Kidney glomerular epithelial cell (primary cell): Measurements from ENCODE around the gene GAGE1.
"Not testable (repeated sequence)": the region's sequence is repeated elsewhere in the genome, so short reads cannot be mapped to it uniquely, and the experiment has no call there.

Source experiments
- DNase-seq: peaks from one replicate; lab custom pipeline; 2025; lab: John Stamatoyannopoulos, UW

Gene GAGE1, protein sequence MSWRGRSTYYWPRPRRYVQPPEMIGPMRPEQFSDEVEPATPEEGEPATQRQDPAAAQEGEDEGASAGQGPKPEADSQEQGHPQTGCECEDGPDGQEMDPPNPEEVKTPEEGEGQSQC

GRCh38 chrX:49598720-49599119 lies at the start of gene GAGE1:
TSS of gene GAGE1 (plus strand) at chrX:49599020. CDS start at chrX:49600175, 1,155 bp downstream.
- not testable (repeated sequence) for DNase-seq

GRCh38 chrX:49550989-49551388 lies 47.8 kb upstream of the GAGE1 start, which contains the start of gene GAGE12E:
TSS of gene GAGE12E (plus strand) at chrX:49551289. CDS start at chrX:49552444, 1,155 bp downstream.
- not testable (repeated sequence) for DNase-seq

DNA sequence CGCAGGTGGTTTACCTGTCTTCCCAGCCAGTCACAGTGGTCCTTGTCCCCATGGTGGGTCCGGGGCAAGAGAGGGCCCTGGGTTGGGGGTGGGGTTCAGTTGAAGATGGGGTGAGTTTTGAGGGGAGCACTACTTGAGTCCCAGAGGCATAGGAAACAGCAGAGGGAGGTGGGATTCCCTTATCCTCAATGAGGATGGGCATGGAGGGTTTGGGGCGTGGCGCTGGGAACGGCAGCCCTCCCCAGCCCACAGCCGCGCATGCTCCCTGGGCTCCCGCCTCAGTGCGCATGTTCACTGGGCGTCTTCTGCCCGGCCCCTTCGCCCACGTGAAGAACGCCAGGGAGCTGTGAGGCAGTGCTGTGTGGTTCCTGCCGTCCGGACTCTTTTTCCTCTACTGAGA lies 38.3 kb upstream of the GAGE1 start, which contains the start of gene GAGE12F:
GAGE12F (plus strand) TSS at position 301 of the 400 bp plus-strand sequence. CDS start 1,155 bp downstream, outside the sequence.
- DNase-seq: not testable (repeated sequence)

- DNase-seq: not testable (repeated sequence)
Measured at GRCh38 chrX:49568728-49569127, 30.1 kb upstream of the GAGE1 start.

- not testable (repeated sequence) for DNase-seq
Measured at GRCh38 chrX:49569152-49569551, 29.7 kb upstream of the GAGE1 start.

DNA sequence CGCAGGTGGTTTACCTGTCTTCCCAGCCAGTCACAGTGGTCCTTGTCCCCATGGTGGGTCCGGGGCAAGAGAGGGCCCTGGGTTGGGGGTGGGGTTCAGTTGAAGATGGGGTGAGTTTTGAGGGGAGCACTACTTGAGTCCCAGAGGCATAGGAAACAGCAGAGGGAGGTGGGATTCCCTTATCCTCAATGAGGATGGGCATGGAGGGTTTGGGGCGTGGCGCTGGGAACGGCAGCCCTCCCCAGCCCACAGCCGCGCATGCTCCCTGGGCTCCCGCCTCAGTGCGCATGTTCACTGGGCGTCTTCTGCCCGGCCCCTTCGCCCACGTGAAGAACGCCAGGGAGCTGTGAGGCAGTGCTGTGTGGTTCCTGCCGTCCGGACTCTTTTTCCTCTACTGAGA lies 28.7 kb upstream of the GAGE1 start, which contains the start of gene GAGE12G:
GAGE12G (plus strand) TSS at position 301 of the 400 bp plus-strand sequence. CDS start 1,155 bp downstream, outside the sequence.
- not testable (repeated sequence) for DNase-seq

GRCh38 chrX:49579649-49580048 lies 19.2 kb upstream of the GAGE1 start, which contains the start of gene GAGE12H:
TSS of gene GAGE12H (plus strand) at chrX:49579949. CDS start at chrX:49581104, 1,155 bp downstream.
- not testable (repeated sequence) for DNase-seq

DNA sequence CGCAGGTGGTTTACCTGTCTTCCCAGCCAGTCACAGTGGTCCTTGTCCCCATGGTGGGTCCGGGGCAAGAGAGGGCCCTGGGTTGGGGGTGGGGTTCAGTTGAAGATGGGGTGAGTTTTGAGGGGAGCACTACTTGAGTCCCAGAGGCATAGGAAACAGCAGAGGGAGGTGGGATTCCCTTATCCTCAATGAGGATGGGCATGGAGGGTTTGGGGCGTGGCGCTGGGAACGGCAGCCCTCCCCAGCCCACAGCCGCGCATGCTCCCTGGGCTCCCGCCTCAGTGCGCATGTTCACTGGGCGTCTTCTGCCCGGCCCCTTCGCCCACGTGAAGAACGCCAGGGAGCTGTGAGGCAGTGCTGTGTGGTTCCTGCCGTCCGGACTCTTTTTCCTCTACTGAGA lies 9.6 kb upstream of the GAGE1 start, which contains the start of gene GAGE2A:
GAGE2A (plus strand) TSS at position 301 of the 400 bp plus-strand sequence. CDS start 1,155 bp downstream, outside the sequence.
- not testable (repeated sequence) for DNase-seq

GRCh38 chrX:49589769-49590478 lies 8.9 kb upstream of the GAGE1 start:
- DNase-seq: not testable (repeated sequence)

DNA sequence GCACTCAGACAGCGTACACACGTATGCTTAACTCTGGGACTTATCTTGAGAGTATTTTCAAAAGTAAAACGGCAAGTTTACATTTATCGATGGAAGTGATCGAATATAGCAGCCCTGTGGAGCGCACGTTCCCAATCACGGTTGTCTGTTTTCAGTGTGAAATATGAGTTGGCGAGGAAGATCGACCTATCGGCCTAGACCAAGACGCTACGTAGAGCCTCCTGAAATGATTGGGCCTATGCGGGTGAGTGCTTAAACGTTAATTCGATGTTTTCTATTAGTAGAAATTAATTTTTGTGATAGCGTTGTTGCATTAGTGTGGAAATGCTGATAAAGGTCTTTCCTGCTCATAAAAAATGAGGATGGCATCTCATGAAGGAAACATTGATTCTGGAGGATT lies 8.3 kb upstream of the GAGE1 start:
- DNase-seq: not testable (repeated sequence)

GRCh38 chrX:49610718-49611310 lies 12.0 kb downstream of the GAGE1 start:
- DNase-seq: no peak

DNA sequence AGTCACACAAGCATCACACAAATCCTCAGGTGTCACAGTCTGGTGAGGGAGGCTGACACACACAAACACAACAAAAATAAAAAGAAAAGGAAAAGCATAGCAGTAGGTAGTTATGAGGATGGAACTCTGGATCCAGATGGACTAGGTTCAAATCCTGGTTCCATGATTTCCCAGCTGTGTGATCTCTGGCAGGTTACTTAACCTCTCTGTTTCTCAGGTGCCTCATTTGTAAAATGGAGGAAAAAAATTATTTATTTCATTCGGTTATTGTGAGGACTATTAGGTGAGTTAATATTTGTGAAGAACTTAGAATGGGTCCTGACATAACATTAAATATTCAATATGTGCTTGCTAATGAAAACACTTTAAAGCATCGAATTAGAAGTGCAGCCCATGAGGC lies 19.8 kb downstream of the GAGE1 start:
- DNase-seq: no peak

- no peak for DNase-seq
Measured at GRCh38 chrX:49627086-49627777, 28.4 kb downstream of the GAGE1 start.

GRCh38 chrX:49644991-49645637 lies 46.3 kb downstream of the GAGE1 start:
- DNase-seq: no peak

GRCh38 chrX:49656533-49656932 lies 57.7 kb downstream of the GAGE1 start:
- no peak for DNase-seq
